ENCODE data around the gene ACTG1.
A peak's percentile ranks its signal among the peaks of the same experiment; 100 is the strongest.
"Not testable (repeated sequence)": the region's sequence is repeated elsewhere in the genome, so short reads cannot be mapped to it uniquely, and the experiment has no call there.

Gene ACTG1

DNA sequence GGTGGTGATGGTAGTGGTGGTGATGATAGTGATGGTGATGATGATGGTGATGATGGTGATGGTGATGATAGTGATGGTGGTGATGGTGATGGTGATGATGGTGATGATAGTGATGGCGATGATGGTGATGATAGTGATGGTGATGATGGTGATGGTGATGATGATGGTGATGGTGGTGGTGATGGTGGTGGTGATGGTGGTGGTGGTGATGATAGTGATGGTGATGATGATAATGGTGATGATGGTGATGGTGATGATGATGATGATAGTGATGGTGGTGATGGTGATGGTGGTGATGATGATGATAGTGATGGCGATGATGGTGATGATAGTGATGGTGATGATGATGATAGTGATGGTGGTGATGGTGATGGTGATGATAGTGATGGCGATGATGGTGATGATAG, 19.4 kb upstream of the ACTG1 start:
- not testable (repeated sequence) for ATAC-seq

DNA sequence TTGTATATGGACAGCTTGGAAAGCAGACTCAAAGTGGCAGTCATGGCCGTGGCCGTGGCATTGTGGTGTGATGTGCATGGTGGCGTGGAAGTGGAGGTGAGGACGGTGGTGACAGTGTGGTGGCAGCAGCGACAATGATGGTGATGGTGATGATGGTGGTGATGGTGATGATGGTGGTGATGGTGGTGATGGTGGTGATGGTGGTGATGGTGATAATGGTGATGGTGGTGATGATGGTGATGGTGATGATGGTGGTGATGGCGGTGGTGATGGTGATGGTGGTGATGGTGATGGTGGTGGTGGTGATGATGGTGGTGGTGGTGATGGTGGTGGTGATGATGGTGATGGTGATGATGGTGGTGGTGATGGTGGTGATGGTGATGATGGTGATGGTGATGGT, 18.4 kb upstream of the ACTG1 start:
- ATAC-seq = not testable (repeated sequence)

DNA sequence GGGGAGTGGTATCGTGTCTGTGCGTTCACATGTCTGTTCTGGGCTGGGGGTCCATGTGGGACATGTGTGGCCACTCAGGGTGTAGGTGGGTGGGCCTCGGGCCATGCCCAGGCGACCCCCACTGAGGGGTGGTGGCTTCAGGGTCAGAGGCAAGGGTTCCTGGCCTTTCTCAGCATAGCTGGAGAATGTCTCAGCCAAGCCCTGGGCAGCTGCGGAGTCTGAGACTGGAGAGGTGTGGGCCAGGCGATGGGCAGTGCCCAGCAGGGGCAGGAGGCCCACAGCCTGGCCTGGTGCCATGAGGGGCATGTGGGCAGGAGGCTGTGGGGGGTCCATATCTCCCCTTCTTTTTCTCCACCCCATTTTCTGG, 16.8 kb upstream of the ACTG1 start:
- TF ChIP-seq ZFP3 (CRISPR knock-in tag; IDR thresholded peaks at IDR 0.05) (no peak), ISL1 (CRISPR knock-in tag; IDR thresholded peaks at IDR 0.05) (no peak), GLIS3 (CRISPR knock-in tag; IDR thresholded peaks at IDR 0.05) (no peak), ZFP30 (CRISPR knock-in tag; IDR thresholded peaks at IDR 0.05) (no peak), CSDC2 (CRISPR knock-in tag; IDR thresholded peaks at IDR 0.05) (no peak), TCF4 (CRISPR knock-in tag; IDR thresholded peaks at IDR 0.05; ENCODE audit: borderline replicate concordance) (no peak)
- TF ChIP-seq, protein P1, sequence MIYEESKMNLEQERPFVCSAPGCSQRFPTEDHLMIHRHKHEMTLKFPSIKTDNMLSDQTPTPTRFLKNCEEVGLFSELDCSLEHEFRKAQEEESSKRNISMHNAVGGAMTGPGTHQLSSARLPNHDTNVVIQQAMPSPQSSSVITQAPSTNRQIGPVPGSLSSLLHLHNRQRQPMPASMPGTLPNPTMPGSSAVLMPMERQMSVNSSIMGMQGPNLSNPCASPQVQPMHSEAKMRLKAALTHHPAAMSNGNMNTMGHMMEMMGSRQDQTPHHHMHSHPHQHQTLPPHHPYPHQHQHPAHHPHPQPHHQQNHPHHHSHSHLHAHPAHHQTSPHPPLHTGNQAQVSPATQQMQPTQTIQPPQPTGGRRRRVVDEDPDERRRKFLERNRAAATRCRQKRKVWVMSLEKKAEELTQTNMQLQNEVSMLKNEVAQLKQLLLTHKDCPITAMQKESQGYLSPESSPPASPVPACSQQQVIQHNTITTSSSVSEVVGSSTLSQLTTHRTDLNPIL (CRISPR knock-in tag; IDR thresholded peaks at IDR 0.05; ENCODE audit: low read depth) = no peak
- TF ChIP-seq, protein P2, sequence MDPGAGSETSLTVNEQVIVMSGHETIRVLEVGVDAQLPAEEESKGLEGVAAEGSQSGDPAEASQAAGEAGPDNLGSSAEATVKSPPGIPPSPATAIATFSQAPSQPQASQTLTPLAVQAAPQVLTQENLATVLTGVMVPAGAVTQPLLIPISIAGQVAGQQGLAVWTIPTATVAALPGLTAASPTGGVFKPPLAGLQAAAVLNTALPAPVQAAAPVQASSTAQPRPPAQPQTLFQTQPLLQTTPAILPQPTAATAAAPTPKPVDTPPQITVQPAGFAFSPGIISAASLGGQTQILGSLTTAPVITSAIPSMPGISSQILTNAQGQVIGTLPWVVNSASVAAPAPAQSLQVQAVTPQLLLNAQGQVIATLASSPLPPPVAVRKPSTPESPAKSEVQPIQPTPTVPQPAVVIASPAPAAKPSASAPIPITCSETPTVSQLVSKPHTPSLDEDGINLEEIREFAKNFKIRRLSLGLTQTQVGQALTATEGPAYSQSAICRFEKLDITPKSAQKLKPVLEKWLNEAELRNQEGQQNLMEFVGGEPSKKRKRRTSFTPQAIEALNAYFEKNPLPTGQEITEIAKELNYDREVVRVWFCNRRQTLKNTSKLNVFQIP (CRISPR knock-in tag; IDR thresholded peaks at IDR 0.05; ENCODE audit: borderline replicate concordance, low read depth) = no peak
- no peak for ATAC-seq

DNA sequence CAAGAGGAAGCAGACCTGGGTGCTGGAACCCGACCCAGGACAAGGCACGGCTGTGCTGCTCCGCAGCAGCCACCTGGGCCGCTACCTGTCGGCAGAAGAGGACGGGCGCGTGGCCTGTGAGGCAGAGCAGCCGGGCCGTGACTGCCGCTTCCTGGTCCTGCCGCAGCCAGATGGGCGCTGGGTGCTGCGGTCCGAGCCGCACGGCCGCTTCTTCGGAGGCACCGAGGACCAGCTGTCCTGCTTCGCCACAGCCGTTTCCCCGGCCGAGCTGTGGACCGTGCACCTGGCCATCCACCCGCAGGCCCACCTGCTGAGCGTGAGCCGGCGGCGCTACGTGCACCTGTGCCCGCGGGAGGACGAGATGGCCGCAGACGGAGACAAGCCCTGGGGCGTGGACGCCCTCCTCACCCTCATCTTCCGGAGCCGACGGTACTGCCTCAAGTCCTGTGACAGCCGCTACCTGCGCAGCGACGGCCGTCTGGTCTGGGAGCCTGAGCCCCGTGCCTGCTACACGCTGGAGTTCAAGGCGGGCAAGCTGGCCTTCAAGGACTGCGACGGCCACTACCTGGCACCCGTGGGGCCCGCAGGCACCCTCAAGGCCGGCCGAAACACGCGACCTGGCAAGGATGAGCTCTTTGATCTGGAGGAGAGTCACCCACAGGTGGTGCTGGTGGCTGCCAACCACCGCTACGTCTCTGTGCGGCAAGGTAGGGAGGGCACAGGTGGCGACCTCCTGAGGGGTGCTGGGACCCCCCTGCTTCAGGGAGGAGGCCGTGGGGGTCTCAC, 16.2 kb upstream of the ACTG1 start:
- TF ChIP-seq RARB (CRISPR knock-in tag; IDR thresholded peaks at IDR 0.05) = no peak
- TF ChIP-seq PPARA (CRISPR knock-in tag; IDR thresholded peaks at IDR 0.05; ENCODE audit: borderline replicate concordance) = no peak
- no peak for TF ChIP-seq TCF4 (CRISPR knock-in tag; IDR thresholded peaks at IDR 0.05; ENCODE audit: borderline replicate concordance)
- no peak for TF ChIP-seq ESRRG (CRISPR knock-in tag; IDR thresholded peaks at IDR 0.05)
- no peak for TF ChIP-seq CSDC2 (CRISPR knock-in tag; IDR thresholded peaks at IDR 0.05)
- no peak for TF ChIP-seq ISL1 (CRISPR knock-in tag; IDR thresholded peaks at IDR 0.05)
- TF ChIP-seq TOX (CRISPR knock-in tag; IDR thresholded peaks at IDR 0.05; ENCODE audit: borderline replicate concordance) = no peak
- TF ChIP-seq, protein P3, sequence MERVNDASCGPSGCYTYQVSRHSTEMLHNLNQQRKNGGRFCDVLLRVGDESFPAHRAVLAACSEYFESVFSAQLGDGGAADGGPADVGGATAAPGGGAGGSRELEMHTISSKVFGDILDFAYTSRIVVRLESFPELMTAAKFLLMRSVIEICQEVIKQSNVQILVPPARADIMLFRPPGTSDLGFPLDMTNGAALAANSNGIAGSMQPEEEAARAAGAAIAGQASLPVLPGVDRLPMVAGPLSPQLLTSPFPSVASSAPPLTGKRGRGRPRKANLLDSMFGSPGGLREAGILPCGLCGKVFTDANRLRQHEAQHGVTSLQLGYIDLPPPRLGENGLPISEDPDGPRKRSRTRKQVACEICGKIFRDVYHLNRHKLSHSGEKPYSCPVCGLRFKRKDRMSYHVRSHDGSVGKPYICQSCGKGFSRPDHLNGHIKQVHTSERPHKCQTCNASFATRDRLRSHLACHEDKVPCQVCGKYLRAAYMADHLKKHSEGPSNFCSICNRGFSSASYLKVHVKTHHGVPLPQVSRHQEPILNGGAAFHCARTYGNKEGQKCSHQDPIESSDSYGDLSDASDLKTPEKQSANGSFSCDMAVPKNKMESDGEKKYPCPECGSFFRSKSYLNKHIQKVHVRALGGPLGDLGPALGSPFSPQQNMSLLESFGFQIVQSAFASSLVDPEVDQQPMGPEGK (CRISPR knock-in tag; IDR thresholded peaks at IDR 0.05; ENCODE audit: borderline replicate concordance) = no peak
- no peak for TF ChIP-seq GLIS3 (CRISPR knock-in tag; IDR thresholded peaks at IDR 0.05)
- no peak for TF ChIP-seq BACH2 (CRISPR knock-in tag; IDR thresholded peaks at IDR 0.05; ENCODE audit: borderline replicate concordance)
- TF ChIP-seq, protein P2 (CRISPR knock-in tag; IDR thresholded peaks at IDR 0.05; ENCODE audit: borderline replicate concordance, low read depth) = no peak
- TF ChIP-seq ARNTL (CRISPR knock-in tag; IDR thresholded peaks at IDR 0.05; ENCODE audit: borderline replicate concordance, low read depth) = no peak
- peak; percentile 1; the same call in 2 of the 3 replicates for ATAC-seq

DNA sequence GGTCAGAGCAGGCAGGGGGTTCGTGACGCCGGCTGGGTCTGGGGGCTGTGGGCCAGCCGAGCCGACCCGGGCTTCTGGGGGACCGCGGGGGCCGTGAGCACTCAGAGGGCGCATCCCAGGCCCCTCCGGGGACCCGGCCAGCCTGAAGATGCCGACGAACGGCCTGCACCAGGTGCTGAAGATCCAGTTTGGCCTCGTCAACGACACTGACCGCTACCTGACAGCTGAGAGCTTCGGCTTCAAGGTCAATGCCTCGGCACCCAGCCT, 15.7 kb upstream of the ACTG1 start:
- TF ChIP-seq ZNF565 (CRISPR knock-in tag; conservative IDR thresholded peaks at IDR 0.05; ENCODE audit: low read depth) (no peak), ZNF70 (CRISPR knock-in tag; IDR thresholded peaks at IDR 0.05) (no peak), RARB (CRISPR knock-in tag; IDR thresholded peaks at IDR 0.05) (no peak), SNAI2 (CRISPR knock-in tag; IDR thresholded peaks at IDR 0.05) (no peak), TCF4 (CRISPR knock-in tag; IDR thresholded peaks at IDR 0.05; ENCODE audit: borderline replicate concordance) (no peak), ARNTL (CRISPR knock-in tag; IDR thresholded peaks at IDR 0.05; ENCODE audit: borderline replicate concordance, low read depth) (no peak), BACH2 (CRISPR knock-in tag; IDR thresholded peaks at IDR 0.05; ENCODE audit: borderline replicate concordance) (no peak), GLIS3 (CRISPR knock-in tag; IDR thresholded peaks at IDR 0.05) (no peak), ZC3H10 (CRISPR knock-in tag; IDR thresholded peaks at IDR 0.05) (no peak)
- TF ChIP-seq, protein P2 (CRISPR knock-in tag; IDR thresholded peaks at IDR 0.05; ENCODE audit: borderline replicate concordance, low read depth) = no peak
- TF ChIP-seq, protein P3 (CRISPR knock-in tag; IDR thresholded peaks at IDR 0.05; ENCODE audit: borderline replicate concordance) = no peak
- no peak for ATAC-seq
